Mesenchymal stem cell (in vitro differentiated cells and primary cell): ENCODE results near the gene FOXN3.

ENCODE experiments used
- DNase-seq: peaks from one replicate; pipeline ENCODE4 v3.0.0-alpha.2; 2013
- H2AFZ ChIP-seq: one replicate; pipeline ENCODE4 v1.6.1; 2013; ENCODE audit warnings: low read depth, mild to moderate bottlenecking, control low read depth, inconsistent platforms, low read length, moderate library complexity
- H2AK5ac ChIP-seq: 2 replicates; pipeline ENCODE4 v1.6.1; 2013; ENCODE audit warnings: low read length, moderate library complexity, mild to moderate bottlenecking, inconsistent platforms; ENCODE audit not compliant: severe bottlenecking
- H2BK120ac ChIP-seq: one replicate; pipeline ENCODE4 v1.6.1; 2013; ENCODE audit warnings: low read depth, mild to moderate bottlenecking, inconsistent platforms, low read length, moderate library complexity
- H2BK12ac ChIP-seq, 2 experiments: one replicate each; pipeline ENCODE4 v1.6.1; 2013; ENCODE audit warnings: inconsistent platforms in 2 of 2, low read length in 2 of 2, mild to moderate bottlenecking in 2 of 2, moderate library complexity in 2 of 2, control low read depth in 1 of 2
- H2BK15ac ChIP-seq: one replicate; pipeline ENCODE4 v1.6.1; 2013; ENCODE audit warnings: mild to moderate bottlenecking, low read depth, inconsistent platforms; ENCODE audit not compliant: poor library complexity, severe bottlenecking
- H2BK5ac ChIP-seq: 2 replicates; pipeline ENCODE4 v1.6.1; 2013; ENCODE audit warnings: low read depth, mild to moderate bottlenecking, low read length, control low read depth, inconsistent platforms; ENCODE audit not compliant: poor library complexity, severe bottlenecking
- H3K14ac ChIP-seq, 2 experiments: one replicate each; pipeline ENCODE4 v1.6.1; 2013; ENCODE audit warnings: inconsistent platforms in 2 of 2, low read length in 2 of 2, control low read depth in 1 of 2, mild to moderate bottlenecking in 1 of 2, moderate library complexity in 1 of 2
- H3K18ac ChIP-seq, 2 experiments: one replicate each; pipeline ENCODE4 v1.6.1; 2013; ENCODE audit warnings: inconsistent platforms in 2 of 2, low read length in 2 of 2, control low read depth in 1 of 2, low read depth in 1 of 2, mild to moderate bottlenecking in 1 of 2
- H3K23ac ChIP-seq, 2 experiments: one replicate each; pipeline ENCODE4 v1.6.1; 2013; ENCODE audit warnings: inconsistent platforms in 2 of 2, low read length in 2 of 2, mild to moderate bottlenecking in 2 of 2, moderate library complexity in 2 of 2, control low read depth in 1 of 2
- H3K27ac ChIP-seq: 2 replicates; pipeline ENCODE4 v1.5.1; 2013; ENCODE audit warnings: mild to moderate bottlenecking, moderate library complexity, low read length, control low read depth, inconsistent platforms; ENCODE audit not compliant: poor library complexity, severe bottlenecking
- H3K27me3 ChIP-seq, 2 experiments: 2 replicates each; pipeline versions ENCODE4 v1.6.1 to v1.7.0; 2013; ENCODE audit warnings: low read length in 2 of 2, mild to moderate bottlenecking in 2 of 2, moderate library complexity in 2 of 2, control low read depth in 1 of 2, inconsistent platforms in 1 of 2; ENCODE audit not compliant: control insufficient read depth in 1 of 2, insufficient read depth in 1 of 2
- H3K36me3 ChIP-seq, 2 experiments: 2 replicates each; pipeline versions ENCODE4 v1.6.1 to v1.7.0; 2013; ENCODE audit warnings: low read length in 2 of 2, control low read depth in 1 of 2, inconsistent platforms in 1 of 2, low read depth in 1 of 2, mild to moderate bottlenecking in 1 of 2; ENCODE audit not compliant: insufficient read depth in 2 of 2, control insufficient read depth in 1 of 2
- H3K4ac ChIP-seq, 2 experiments: one replicate each; pipeline ENCODE4 v1.6.1; 2013; ENCODE audit warnings: inconsistent platforms in 2 of 2, low read length in 2 of 2, mild to moderate bottlenecking in 2 of 2, moderate library complexity in 2 of 2, control low read depth in 1 of 2, low read depth in 1 of 2
- H3K4me1 ChIP-seq: 2 replicates; pipeline ENCODE4 v1.6.1; 2013; ENCODE audit warnings: low read depth, low read length, control low read depth; ENCODE audit not compliant: control insufficient read depth, insufficient read depth
- H3K4me2 ChIP-seq: 2 replicates; pipeline ENCODE4 v1.6.1; 2013; ENCODE audit warnings: low read length, mild to moderate bottlenecking, inconsistent platforms; ENCODE audit not compliant: poor library complexity, severe bottlenecking
- H3K4me3 ChIP-seq, 2 experiments: 2 replicates each; pipeline versions ENCODE4 v1.5.1 to v1.7.0; 2013; ENCODE audit warnings: low read length in 2 of 2, mild to moderate bottlenecking in 2 of 2, control low read depth in 1 of 2, low read depth in 1 of 2; ENCODE audit not compliant: insufficient read depth in 1 of 2
- H3K79me1 ChIP-seq: replicated peaks from 2 replicates; pipeline ENCODE4 v1.6.1; 2013; ENCODE audit warnings: mild to moderate bottlenecking, control low read depth, low read length, inconsistent platforms; ENCODE audit not compliant: poor library complexity, severe bottlenecking
- H3K9ac ChIP-seq: 2 replicates; pipeline ENCODE4 v1.7.0; 2013; ENCODE audit warnings: mild to moderate bottlenecking, low read length, moderate library complexity
- H3K9me3 ChIP-seq: 2 replicates; pipeline ENCODE4 v1.7.0; 2013; ENCODE audit warnings: mild to moderate bottlenecking, low read length; ENCODE audit not compliant: control insufficient read depth
- H4K8ac ChIP-seq: one replicate; pipeline ENCODE4 v1.6.1; 2013; ENCODE audit warnings: inconsistent platforms, mild to moderate bottlenecking, low read length, moderate library complexity
- H4K91ac ChIP-seq: one replicate; pipeline ENCODE4 v1.6.1; 2013; ENCODE audit warnings: mild to moderate bottlenecking, low read length, inconsistent platforms
- WGBS: methylation state at CpG from one replicate; pipeline ENCODE4 v1.1.7; 2013; ENCODE audit warnings: mixed read lengths; 5-methylcytosine and 5-hydroxymethylcytosine counted together

Gene FOXN3

GRCh38 chr14:89408907-89409700, 7.9 kb downstream of the FOXN3 start:
- no peak overlapping the region for H3K14ac ChIP-seq
- WGBS = 87% methylated on average over 14 of the region's 14 CpGs
- H3K9me3 ChIP-seq = no peaks in the 10 kb centered on the region
- H2BK12ac ChIP-seq = no peak overlapping the region
- H3K4me2 ChIP-seq = no peak overlapping the region
- no peak overlapping the region for H3K27ac ChIP-seq
- H4K8ac ChIP-seq = no peak overlapping the region
- H3K27me3 ChIP-seq = no peaks in the 10 kb centered on the region
- no peak for DNase-seq
- no peak overlapping the region for H3K4me3 ChIP-seq
- H3K79me1 ChIP-seq = peaks cover 46% of the 10 kb centered on the region
- no peak overlapping the region for H2BK120ac ChIP-seq
- no peak overlapping the region for H3K23ac ChIP-seq
- H3K18ac ChIP-seq = no peak overlapping the region
- H2AFZ ChIP-seq = no peak overlapping the region
- H3K4ac ChIP-seq = no peak overlapping the region
- H2AK5ac ChIP-seq = no peak overlapping the region
- H3K36me3 ChIP-seq = peaks cover 18 to 20% of the 10 kb centered on the region in 2 experiments
- no peak overlapping the region for H3K9ac ChIP-seq
- no peak overlapping the region for H2BK5ac ChIP-seq
- H2BK15ac ChIP-seq = no peak overlapping the region
- no peak overlapping the region for H4K91ac ChIP-seq
- H3K4me1 ChIP-seq = peaks cover 2% of the 10 kb centered on the region

GRCh38 chr14:89407856-89408255, 9.2 kb downstream of the FOXN3 start:
- no peak overlapping the region for H4K91ac ChIP-seq
- peaks cover 16 to 20% of the 10 kb centered on the region in 2 experiments for H3K36me3 ChIP-seq
- H2AFZ ChIP-seq = no peak overlapping the region
- no peak overlapping the region for H4K8ac ChIP-seq
- H3K23ac ChIP-seq = no peak overlapping the region
- peak overlapping the region; percentile 26 for H3K9ac ChIP-seq
- no peak overlapping the region for H3K4me2 ChIP-seq
- 45% methylated on average over 3 of the region's 4 CpGs for WGBS
- no peak overlapping the region for H3K14ac ChIP-seq
- H2AK5ac ChIP-seq = no peak overlapping the region
- peaks cover 2% of the 10 kb centered on the region for H3K4me1 ChIP-seq
- H3K4me3 ChIP-seq = no peak overlapping the region
- no peak overlapping the region for H3K18ac ChIP-seq
- peaks cover 51% of the 10 kb centered on the region for H3K79me1 ChIP-seq
- H3K27me3 ChIP-seq = no peaks in the 10 kb centered on the region
- no peak overlapping the region for H2BK15ac ChIP-seq
- peak; percentile 55 for DNase-seq
- H2BK120ac ChIP-seq = no peak overlapping the region
- H3K27ac ChIP-seq = no peak overlapping the region
- no peak overlapping the region for H2BK5ac ChIP-seq
- H3K4ac ChIP-seq = no peak overlapping the region
- H3K9me3 ChIP-seq = no peaks in the 10 kb centered on the region
- H2BK12ac ChIP-seq = no peak overlapping the region

- Histone ChIP-seq H2BK15ac (no peak overlapping the region), H3K27me3 (no peaks in the 10 kb centered on the region), H2AK5ac (no peak overlapping the region), H3K14ac (no peak overlapping the region), H2BK120ac (no peak overlapping the region), H4K8ac (no peak overlapping the region), H2BK12ac (no peak overlapping the region), H3K36me3 (peaks cover 14 to 18% of the 10 kb centered on the region in 2 experiments), H4K91ac (no peak overlapping the region), H3K9me3 (no peaks in the 10 kb centered on the region), H3K4ac (no peak overlapping the region), H3K18ac (no peak overlapping the region), H3K79me1 (peaks cover 48% of the 10 kb centered on the region), H3K4me2 (no peak overlapping the region), H2BK5ac (no peak overlapping the region), H3K4me3 (no peak overlapping the region), H2AFZ (no peak overlapping the region), H3K9ac (peak overlapping the region; percentile 26), H3K23ac (no peak overlapping the region), H3K4me1 (peaks cover under 1% of the 10 kb centered on the region), H3K27ac (no peak overlapping the region)
- WGBS = 39% methylated on average over 4 of the region's 4 CpGs
- peak; percentile 53 for DNase-seq
Measured at GRCh38 chr14:89406941-89407340, 10.1 kb downstream of the FOXN3 start.

GRCh38 chr14:89406361-89406760, 10.7 kb downstream of the FOXN3 start:
- H2AFZ ChIP-seq = no peak overlapping the region
- H3K9ac ChIP-seq = peak overlapping the region; percentile 26
- no peaks in the 10 kb centered on the region for H3K9me3 ChIP-seq
- DNase-seq = no peak
- no peak overlapping the region for H2AK5ac ChIP-seq
- no peaks in the 10 kb centered on the region for H3K27me3 ChIP-seq
- no peak overlapping the region for H4K91ac ChIP-seq
- H3K4ac ChIP-seq = no peak overlapping the region
- H3K14ac ChIP-seq = no peak overlapping the region
- H3K4me3 ChIP-seq = no peak overlapping the region
- peaks cover 49% of the 10 kb centered on the region for H3K79me1 ChIP-seq
- H2BK120ac ChIP-seq = no peak overlapping the region
- no peak overlapping the region for H2BK12ac ChIP-seq
- H2BK15ac ChIP-seq = no peak overlapping the region
- no peak overlapping the region for H4K8ac ChIP-seq
- H2BK5ac ChIP-seq = no peak overlapping the region
- H3K4me1 ChIP-seq = peaks cover 2% of the 10 kb centered on the region
- H3K23ac ChIP-seq = no peak overlapping the region
- H3K4me2 ChIP-seq = no peak overlapping the region
- no peak overlapping the region for H3K18ac ChIP-seq
- peaks cover 8 to 16% of the 10 kb centered on the region in 2 experiments for H3K36me3 ChIP-seq
- H3K27ac ChIP-seq = no peak overlapping the region
